ENCODE data around the gene HSPA9. TPM values are rescaled to one million over a fixed set of nuclear protein-coding genes. Genes with fewer than 3 reads are reported as not detected.

HSPA9 gene
- total RNA-seq, 1 donor from 2014 or later: 311 TPM

DNA sequence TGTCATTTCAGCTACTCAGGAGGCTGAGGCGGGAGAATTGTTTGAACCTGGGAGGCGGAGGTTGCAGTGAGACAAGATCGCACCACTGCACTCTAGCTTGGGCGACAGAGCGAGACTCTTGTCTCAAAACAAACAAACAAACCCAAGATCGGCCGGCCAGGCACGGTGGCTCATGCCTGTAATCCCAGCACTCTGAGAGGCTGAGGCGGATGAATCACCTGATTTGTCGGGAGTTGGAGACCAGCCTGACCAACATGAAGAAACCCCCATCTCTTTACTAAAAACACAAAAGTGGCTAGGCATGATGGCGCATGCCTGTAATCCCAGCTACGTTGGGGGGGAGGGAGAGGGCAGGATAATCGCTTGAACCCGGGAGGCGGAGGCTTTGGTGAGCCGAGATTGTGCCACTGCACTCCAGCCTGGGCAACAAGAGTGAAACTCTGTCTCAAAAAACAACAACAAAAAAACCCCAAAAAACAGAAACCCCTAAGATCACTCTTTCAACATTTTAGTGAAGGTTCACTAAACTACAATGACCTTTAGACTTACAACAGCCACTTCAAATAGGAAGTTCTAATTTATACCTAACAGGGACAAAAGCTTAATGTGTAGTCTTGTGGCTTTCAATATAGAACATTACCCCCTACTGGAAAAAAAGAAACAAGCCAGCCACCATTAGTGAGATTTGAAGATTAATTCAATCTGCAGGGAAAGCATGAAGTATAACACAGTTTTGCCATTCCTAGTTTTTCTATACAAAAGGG lies 7.0 kb downstream of the HSPA9 start:
- intact Hi-C loops (cut with micrococcal nuclease): no loop called here
- ATAC-seq (no peak), DNase-seq (no peak)

- ATAC-seq (no peak), DNase-seq (no peak)
- intact Hi-C loops (cut with micrococcal nuclease): no loop called here
These were observed 8.4 kb downstream of the HSPA9 start for GRCh38 chr5:138566792-138567191.

DNA sequence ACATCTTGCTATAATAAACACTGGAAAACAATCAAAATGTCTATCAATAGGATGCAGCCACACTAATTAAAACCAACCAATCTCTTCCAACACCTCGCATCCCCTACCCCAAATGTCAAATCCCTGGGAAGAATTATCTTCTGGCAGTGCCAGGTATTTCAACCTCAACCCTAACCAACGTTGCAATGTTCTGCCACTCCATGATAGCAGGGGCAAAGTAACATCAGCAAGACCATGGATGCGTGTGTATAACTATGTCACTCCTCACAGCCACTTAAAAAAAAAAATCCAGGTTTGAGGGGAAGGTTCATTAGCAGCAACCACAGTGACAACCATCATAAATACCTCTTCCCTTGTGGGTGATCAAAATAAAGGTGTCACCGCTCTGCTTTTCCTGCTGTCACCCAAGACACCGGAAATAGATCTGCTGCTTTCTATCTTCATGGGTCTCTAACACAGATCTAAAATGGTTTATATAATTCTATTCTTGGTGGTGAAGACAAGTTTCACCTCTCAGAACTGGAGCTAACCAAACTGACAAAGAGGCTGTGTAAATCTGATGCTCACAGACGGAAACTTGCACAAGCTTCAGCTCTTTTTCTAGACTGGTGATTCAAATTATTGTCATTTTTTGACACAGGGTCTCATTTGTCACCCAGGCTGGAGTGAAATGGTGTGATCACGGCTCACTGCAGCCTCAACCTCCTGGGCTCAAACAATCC lies 9.9 kb downstream of the HSPA9 start:
- no peak for ATAC-seq
- intact Hi-C loops (cut with micrococcal nuclease): no loop called here
- no peak for DNase-seq

GRCh38 chr5:138564242-138564641 lies 11.0 kb downstream of the HSPA9 start:
- intact Hi-C loops (cut with micrococcal nuclease): no loop called here
- ATAC-seq: no peak

DNA sequence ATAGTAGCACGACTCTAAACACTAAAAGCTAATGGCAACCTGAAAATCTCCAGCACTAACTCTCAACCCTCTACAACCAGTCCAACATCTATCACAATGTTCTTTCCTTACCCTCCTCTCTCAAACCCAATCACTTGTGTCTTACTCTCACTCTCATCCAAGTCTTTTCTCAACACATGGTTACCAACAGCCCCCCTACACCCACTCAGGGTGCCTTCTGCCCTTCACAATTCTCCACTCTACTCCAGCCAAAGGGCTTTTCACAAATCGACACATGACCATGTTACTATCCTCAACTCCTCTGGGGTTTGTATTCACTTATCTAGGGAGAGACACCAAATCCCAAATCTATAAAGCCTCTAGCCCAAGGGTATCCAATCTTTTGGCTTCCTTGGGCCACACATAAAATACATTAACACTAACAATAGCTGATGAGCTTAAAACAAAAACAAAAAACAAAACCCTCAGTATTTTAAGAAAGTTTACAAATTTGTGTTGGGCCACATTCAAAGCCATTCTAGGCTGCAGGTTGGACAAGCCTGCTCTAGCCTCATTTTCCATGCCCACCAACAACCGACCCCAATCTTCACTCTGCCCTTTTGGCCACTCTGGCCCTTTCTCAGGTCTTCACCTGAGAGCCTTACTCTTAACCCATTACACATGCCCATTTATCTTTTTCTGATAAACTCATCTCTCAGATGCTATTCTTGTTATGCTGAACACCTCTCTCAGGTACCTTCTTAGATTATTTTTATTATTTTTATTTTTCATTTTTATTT lies 11.7 kb downstream of the HSPA9 start:
- ATAC-seq: no peak
- DNase-seq: no peak
- intact Hi-C loops (cut with micrococcal nuclease): no loop called here

More at GRCh38 chr5:138564242-138564641, 11.0 kb downstream of the HSPA9 start:
- no peak for DNase-seq

- ATAC-seq (no peak), DNase-seq (no peak)
- intact Hi-C loops (cut with micrococcal nuclease): no loop called here
These were observed 14.2 kb downstream of the HSPA9 start for GRCh38 chr5:138560971-138561370.

DNA sequence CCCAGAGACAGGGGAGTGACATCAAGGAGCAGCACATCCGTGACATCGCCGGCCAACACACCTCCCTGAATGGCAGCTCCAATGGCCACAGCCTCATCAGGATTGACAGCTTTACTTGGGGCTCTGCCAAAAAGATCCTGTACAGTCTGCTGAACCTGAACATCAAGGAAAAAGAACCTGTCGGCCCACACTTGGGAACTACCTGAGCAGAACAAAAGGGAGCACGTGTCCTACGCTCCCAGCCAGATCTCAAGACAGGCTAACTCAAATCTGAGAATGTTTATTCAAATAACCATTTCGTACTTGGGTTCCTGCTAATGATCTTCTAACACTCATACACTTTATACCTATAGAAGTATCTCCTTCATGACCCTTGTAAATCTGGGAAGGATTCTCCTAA lies 15.3 kb downstream of the HSPA9 start:
- intact Hi-C loops (cut with micrococcal nuclease): no loop called here
- peak; percentile 33 for ATAC-seq
- DNase-seq: no peak

- intact Hi-C loops (cut with micrococcal nuclease): no loop called here
- ATAC-seq: no peak
- DNase-seq: no peak
These were observed 17.5 kb downstream of the HSPA9 start for GRCh38 chr5:138557677-138558076.

DNA sequence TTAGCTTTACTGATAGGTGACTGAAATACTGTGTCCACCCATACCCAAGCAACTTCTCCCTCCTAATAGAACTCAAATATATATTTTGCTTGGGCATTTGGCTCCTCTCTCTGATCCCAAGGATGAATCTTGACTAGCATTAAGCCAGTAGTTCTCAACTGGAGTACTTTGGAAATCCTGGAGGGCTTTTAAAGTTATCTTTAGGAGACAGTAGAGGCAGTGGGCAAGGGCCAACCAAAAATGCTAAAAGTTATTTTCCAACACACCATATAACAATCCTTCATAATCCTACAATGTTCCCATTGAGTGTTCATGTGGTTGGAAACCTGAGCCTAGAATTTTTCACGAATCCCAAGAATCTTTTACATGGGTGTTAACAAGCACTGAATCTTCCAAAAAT lies 21.1 kb downstream of the HSPA9 start:
- DNase-seq (no peak), ATAC-seq (no peak)
- intact Hi-C loops (cut with micrococcal nuclease): no loop called here

GRCh38 chr5:138553437-138554095 lies 21.6 kb downstream of the HSPA9 start:
- DNase-seq (no peak), ATAC-seq (no peak)
- intact Hi-C loops (cut with micrococcal nuclease): no loop called here

DNA sequence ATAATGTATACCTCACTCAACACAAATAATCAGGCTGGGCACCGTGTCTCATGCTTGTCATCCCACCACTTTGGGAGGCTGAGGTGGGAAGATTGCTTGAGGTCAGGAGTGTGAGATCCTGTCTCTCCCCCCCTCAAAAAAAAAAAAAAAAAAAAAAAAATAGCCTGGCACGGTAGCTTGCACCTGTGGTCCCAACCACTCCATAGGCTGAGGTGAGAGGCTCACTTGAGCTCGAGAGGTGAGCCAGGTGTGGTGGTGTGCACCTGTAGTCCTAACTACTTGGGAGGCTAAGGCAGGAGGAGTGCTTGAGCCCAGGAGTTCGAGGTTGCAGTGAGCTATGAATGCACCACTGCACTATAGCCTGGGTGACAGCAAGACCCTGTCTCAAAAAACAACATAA lies 22.5 kb downstream of the HSPA9 start:
- intact Hi-C loops (cut with micrococcal nuclease): no loop called here
- peak; percentile 7 for ATAC-seq
- DNase-seq: no peak

- intact Hi-C loops (cut with micrococcal nuclease): no loop called here
- ATAC-seq (no peak), DNase-seq (no peak)
These were observed 25.8 kb downstream of the HSPA9 start for GRCh38 chr5:138549414-138549813.

DNA sequence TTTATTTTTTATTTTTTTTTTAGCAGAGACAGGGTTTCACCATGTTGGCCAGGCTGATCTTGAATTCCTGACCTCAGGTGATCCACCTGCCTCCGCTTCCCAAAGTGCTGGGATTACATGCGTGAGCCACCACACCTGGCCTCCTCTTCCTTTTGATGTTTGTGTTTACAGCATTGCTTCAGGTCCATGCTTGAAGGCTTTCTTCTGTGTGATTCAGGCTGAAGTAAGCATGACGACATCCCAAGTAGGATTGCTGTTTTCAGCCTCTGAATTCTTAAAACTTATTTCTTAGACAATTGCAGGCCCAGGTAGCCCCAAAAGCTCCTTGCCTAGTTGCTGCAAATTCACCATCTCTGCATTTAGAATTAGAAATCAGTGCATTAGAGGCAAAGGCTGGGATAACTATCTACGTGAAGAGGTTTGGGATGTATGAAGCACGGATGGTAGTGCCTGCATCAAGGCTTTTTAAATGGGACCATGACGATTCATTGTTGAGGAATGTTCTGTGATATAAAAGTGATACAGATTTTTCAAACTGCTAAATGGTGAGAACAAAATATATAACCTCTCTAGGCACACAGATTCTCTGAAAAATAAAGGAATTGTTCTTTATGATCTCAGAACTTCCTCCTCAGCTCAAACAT lies 29.2 kb downstream of the HSPA9 start:
- ATAC-seq: no peak
- intact Hi-C loops (cut with micrococcal nuclease): no loop called here
- DNase-seq: no peak

- DNase-seq (no peak), ATAC-seq (no peak)
- intact Hi-C loops (cut with micrococcal nuclease): no loop called here
These were observed 30.7 kb downstream of the HSPA9 start for GRCh38 chr5:138544181-138545134.

GRCh38 chr5:138543730-138544104 lies 31.5 kb downstream of the HSPA9 start:
- intact Hi-C loops (cut with micrococcal nuclease): no loop called here
- ATAC-seq (peak; percentile 60), DNase-seq (no peak)

DNA sequence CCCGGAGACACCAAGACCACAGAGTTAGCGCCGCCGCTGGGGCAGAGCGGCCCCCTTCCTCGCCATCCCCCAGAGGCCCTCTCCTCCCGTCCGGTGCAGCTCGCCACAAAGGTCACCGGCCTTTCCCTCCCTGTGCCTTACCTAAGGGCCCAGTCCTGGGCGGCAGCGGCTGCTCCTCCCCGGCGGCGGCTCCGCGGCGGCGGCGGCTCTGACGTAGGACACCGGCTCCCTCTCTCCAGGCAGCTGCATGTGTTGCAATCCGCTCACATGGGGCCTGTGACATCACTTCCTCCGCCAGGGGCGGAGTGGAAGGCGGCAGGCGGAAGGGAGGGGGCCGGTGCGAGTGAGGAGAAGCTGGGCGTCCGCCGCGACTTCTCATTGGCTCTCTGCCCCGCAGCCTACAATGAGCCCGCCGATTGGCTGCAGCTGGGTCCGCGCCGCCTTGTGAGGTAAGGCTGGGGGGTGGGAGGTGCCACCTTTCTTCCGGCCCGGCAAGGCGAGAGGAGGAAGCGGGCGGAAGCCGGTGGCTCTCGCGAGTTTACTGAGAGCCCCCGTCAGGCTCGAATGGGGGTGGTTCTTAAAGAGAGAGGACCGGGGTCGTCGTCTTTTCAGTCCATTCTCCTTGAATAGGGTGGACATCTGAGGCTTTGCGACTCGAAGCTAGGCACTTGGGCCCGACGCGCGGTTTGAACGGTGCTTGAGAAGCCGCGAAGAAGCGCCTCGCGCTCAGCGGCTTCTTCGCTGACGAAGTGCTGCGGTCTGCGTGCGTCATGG lies 32.1 kb downstream of the HSPA9 start, which contains the start of gene ETF1:
Gene ETF1, minus strand, starts transcription at position 281 of the 774 bp plus-strand sequence. CDS start 318 bp downstream, outside the sequence.
- intact Hi-C loops (cut with micrococcal nuclease): no loop called here
- ATAC-seq: peak; percentile 94

More for the DNA sequence above, 32.1 kb downstream of the HSPA9 start, which contains the start of gene ETF1:
- peak; percentile 100 for DNase-seq
